Liver (tissue), 9 donors: ENCODE measurements around the gene THEM4. TPM values are rescaled to one million over a fixed set of nuclear protein-coding genes. Genes with fewer than 3 reads are reported as not detected.

Experiments
- DNase-seq: peaks from one replicate; pipeline ENCODE4 v3.0.0-alpha.2; 2017; ENCODE audit warnings: low spot score
- H3K27ac ChIP-seq, 2 donors: one replicate each; pipeline ENCODE4 v1.7.0; 2013; ENCODE audit warnings: inconsistent platforms in 2 of 2, low read length in 2 of 2, control low read depth in 1 of 2, low read depth in 1 of 2, mild to moderate bottlenecking in 1 of 2
- H3K27me3 ChIP-seq, 4 donors: one replicate each; pipeline versions ENCODE4 v1.6.1 to v1.7.0; 2013; ENCODE audit warnings: low read length in 3 of 4, inconsistent platforms in 1 of 4, mild to moderate bottlenecking in 1 of 4, moderate library complexity in 1 of 4; ENCODE audit not compliant: control insufficient read depth in 4 of 4, insufficient read depth in 4 of 4
- H3K36me3 ChIP-seq, 4 donors: one replicate each; pipeline versions ENCODE4 v1.6.1 to v1.7.0; 2013; ENCODE audit warnings: low read length in 3 of 4, mild to moderate bottlenecking in 3 of 4, low read depth in 1 of 4, moderate library complexity in 1 of 4; ENCODE audit not compliant: control insufficient read depth in 4 of 4, insufficient read depth in 3 of 4
- H3K4me1 ChIP-seq, 4 donors: one replicate each; pipeline versions ENCODE4 v1.6.1 to v1.7.0; 2013; ENCODE audit warnings: low read length in 3 of 4, mild to moderate bottlenecking in 3 of 4, moderate library complexity in 1 of 4; ENCODE audit not compliant: control insufficient read depth in 4 of 4, insufficient read depth in 4 of 4
- H3K4me3 ChIP-seq, 3 donors: one replicate each; pipeline versions ENCODE4 v1.6.1 to v1.7.0; 2013; ENCODE audit warnings: low read length in 3 of 3, control low read depth in 1 of 3, low read depth in 1 of 3, mild to moderate bottlenecking in 1 of 3
- H3K9ac ChIP-seq, 2 donors: one replicate each; pipeline ENCODE4 v1.7.0; 2013; ENCODE audit warnings: low read length in 2 of 2, mild to moderate bottlenecking in 2 of 2, moderate library complexity in 2 of 2, control low read depth in 1 of 2, low read depth in 1 of 2
- H3K9me3 ChIP-seq, 4 donors: one replicate each; pipeline versions ENCODE4 v1.6.1 to v1.7.0; 2013; ENCODE audit warnings: low read length in 3 of 4; ENCODE audit not compliant: control insufficient read depth in 4 of 4
- EGR1 ChIP-seq, 2 donors: IDR thresholded peaks; 2 replicates each; pipeline ENCODE4 v1.6.1; 2016 to 2018; ENCODE audit warnings: antibody characterized with exemption in 2 of 2, low read depth in 2 of 2
- FOXA1 ChIP-seq: IDR thresholded peaks from 2 replicates; pipeline ENCODE4 v1.6.1; 2016; ENCODE audit warnings: antibody characterized with exemption
- HNF4G ChIP-seq: IDR thresholded peaks from 2 replicates; pipeline ENCODE4 v1.6.1; 2016; ENCODE audit warnings: antibody characterized with exemption
- JUND ChIP-seq, 2 donors: IDR thresholded peaks; 2 replicates each; pipeline ENCODE4 v1.6.1; 2016; ENCODE audit warnings: antibody characterized with exemption in 2 of 2
- NR2F2 ChIP-seq: IDR thresholded peaks from 2 replicates; pipeline ENCODE4 v1.6.1; 2016; ENCODE audit warnings: antibody characterized with exemption
- RXRA ChIP-seq, 2 donors: IDR thresholded peaks; 2 replicates each; pipeline ENCODE4 v1.6.1; 2017 to 2018; ENCODE audit warnings: antibody characterized with exemption in 2 of 2, mild to moderate bottlenecking in 1 of 2
- SP1 ChIP-seq: IDR thresholded peaks from 2 replicates; pipeline ENCODE4 v1.6.1; 2018; ENCODE audit warnings: antibody characterized with exemption, mild to moderate bottlenecking
- WGBS: extraction: QIAGEN DNeasy Blood & Tissue Kit; methylation state at CpG from one replicate; pipeline ENCODE4 v1.1.7; 2013; 5-methylcytosine and 5-hydroxymethylcytosine counted together
- polyA plus RNA-seq, 2 donors: library from polyadenylated mRNA; stranded (reverse) in 1 of 2; unstranded in 1 of 2; fragments of 200-250 nt in 1 of 2; fragments of >200 nt in 1 of 2; fragmentation: Nextera tagmentation in 1 of 2; extraction: Ambion mirVana in 1 of 2; gene quantifications; one replicate each; pipeline versions ENCODE4 v1.2.1 to v1.2.3, GENCODE V29; 2013 to 2015
- total RNA-seq, 2 donors: library from RNA; depleted of rRNA; stranded (reverse); fragments of >200 nt; gene quantifications; one replicate each; pipeline ENCODE4 v1.2.3, GENCODE V29; 2014
- TF ChIP-seq, protein P1 (sequence below): fragments of 150-350 bp; IDR thresholded peaks from 2 replicates; pipeline ENCODE4 v1.5.1; 2017; ENCODE audit warnings: improper control_type of control experiment, low read depth, low read length; ENCODE audit not compliant: missing input control
- TF ChIP-seq, protein P2 (sequence below): IDR thresholded peaks from 2 replicates; pipeline ENCODE4 v1.6.1; 2016; ENCODE audit warnings: antibody characterized with exemption, mild to moderate bottlenecking
- TF ChIP-seq, protein P3 (sequence below): IDR thresholded peaks from 2 replicates; pipeline ENCODE4 v1.6.1; 2016; ENCODE audit warnings: antibody characterized with exemption
- TF ChIP-seq, protein P4 (sequence below): IDR thresholded peaks from 2 replicates; pipeline ENCODE4 v1.6.1; 2016; ENCODE audit warnings: antibody characterized with exemption
- TF ChIP-seq, protein P5 (sequence below): IDR thresholded peaks from 2 replicates; pipeline ENCODE4 v1.6.1; 2016; ENCODE audit warnings: antibody characterized with exemption
- donor health status: healthy.
- donor health status: healthy.
- donor health status: healthy.
- donor health status: healthy.
- donor health status: healthy.

Gene THEM4
- total and polyA plus RNA-seq, 4 donors: 6.1 to 16.2 (median 9.8) TPM

DNA sequence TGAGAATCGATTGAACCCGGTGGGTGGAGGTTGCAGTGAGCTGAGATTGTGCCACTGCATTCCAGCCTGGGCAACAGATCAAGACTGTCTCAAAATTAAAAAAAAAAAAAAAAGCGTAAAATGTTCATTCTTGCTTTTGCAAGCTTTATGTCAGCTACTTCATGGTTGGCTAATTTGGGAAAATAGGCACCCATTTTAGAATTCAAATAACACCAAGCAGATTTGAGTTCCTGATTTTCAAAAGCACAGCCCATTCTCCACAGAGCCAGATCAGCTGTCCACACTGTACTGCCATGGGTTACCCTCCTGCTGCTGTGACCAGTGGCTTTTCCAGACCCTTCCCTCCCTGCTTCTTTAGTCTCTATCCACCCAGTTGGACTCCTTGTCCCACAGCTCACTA, 60.2 kb downstream of the THEM4 start:
- no peak for DNase-seq
- Histone ChIP-seq H3K9me3 (no peaks in the 10 kb centered on the region), H3K9ac (no peak overlapping the region), H3K4me1 (peaks cover 0 to 4% (median 0%) of the 10 kb centered on the region in 4 donors), H3K36me3 (no peaks in the 10 kb centered on the region), H3K27me3 (no peaks in the 10 kb centered on the region), H3K4me3 (no peak overlapping the region), H3K27ac (no peak overlapping the region)
- TF ChIP-seq, protein P1, sequence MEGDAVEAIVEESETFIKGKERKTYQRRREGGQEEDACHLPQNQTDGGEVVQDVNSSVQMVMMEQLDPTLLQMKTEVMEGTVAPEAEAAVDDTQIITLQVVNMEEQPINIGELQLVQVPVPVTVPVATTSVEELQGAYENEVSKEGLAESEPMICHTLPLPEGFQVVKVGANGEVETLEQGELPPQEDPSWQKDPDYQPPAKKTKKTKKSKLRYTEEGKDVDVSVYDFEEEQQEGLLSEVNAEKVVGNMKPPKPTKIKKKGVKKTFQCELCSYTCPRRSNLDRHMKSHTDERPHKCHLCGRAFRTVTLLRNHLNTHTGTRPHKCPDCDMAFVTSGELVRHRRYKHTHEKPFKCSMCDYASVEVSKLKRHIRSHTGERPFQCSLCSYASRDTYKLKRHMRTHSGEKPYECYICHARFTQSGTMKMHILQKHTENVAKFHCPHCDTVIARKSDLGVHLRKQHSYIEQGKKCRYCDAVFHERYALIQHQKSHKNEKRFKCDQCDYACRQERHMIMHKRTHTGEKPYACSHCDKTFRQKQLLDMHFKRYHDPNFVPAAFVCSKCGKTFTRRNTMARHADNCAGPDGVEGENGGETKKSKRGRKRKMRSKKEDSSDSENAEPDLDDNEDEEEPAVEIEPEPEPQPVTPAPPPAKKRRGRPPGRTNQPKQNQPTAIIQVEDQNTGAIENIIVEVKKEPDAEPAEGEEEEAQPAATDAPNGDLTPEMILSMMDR: no peak
- TF ChIP-seq, protein P2, sequence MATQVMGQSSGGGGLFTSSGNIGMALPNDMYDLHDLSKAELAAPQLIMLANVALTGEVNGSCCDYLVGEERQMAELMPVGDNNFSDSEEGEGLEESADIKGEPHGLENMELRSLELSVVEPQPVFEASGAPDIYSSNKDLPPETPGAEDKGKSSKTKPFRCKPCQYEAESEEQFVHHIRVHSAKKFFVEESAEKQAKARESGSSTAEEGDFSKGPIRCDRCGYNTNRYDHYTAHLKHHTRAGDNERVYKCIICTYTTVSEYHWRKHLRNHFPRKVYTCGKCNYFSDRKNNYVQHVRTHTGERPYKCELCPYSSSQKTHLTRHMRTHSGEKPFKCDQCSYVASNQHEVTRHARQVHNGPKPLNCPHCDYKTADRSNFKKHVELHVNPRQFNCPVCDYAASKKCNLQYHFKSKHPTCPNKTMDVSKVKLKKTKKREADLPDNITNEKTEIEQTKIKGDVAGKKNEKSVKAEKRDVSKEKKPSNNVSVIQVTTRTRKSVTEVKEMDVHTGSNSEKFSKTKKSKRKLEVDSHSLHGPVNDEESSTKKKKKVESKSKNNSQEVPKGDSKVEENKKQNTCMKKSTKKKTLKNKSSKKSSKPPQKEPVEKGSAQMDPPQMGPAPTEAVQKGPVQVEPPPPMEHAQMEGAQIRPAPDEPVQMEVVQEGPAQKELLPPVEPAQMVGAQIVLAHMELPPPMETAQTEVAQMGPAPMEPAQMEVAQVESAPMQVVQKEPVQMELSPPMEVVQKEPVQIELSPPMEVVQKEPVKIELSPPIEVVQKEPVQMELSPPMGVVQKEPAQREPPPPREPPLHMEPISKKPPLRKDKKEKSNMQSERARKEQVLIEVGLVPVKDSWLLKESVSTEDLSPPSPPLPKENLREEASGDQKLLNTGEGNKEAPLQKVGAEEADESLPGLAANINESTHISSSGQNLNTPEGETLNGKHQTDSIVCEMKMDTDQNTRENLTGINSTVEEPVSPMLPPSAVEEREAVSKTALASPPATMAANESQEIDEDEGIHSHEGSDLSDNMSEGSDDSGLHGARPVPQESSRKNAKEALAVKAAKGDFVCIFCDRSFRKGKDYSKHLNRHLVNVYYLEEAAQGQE: no peak
- TF ChIP-seq EGR1 (IDR thresholded peaks at IDR 0.05; ENCODE audit: low read depth in 2 of 2) (no peak), RXRA (IDR thresholded peaks at IDR 0.05) (no peak), NR2F2 (no peak), JUND (IDR thresholded peaks at IDR 0.05) (no peak), FOXA1 (no peak)
- TF ChIP-seq, protein P3, sequence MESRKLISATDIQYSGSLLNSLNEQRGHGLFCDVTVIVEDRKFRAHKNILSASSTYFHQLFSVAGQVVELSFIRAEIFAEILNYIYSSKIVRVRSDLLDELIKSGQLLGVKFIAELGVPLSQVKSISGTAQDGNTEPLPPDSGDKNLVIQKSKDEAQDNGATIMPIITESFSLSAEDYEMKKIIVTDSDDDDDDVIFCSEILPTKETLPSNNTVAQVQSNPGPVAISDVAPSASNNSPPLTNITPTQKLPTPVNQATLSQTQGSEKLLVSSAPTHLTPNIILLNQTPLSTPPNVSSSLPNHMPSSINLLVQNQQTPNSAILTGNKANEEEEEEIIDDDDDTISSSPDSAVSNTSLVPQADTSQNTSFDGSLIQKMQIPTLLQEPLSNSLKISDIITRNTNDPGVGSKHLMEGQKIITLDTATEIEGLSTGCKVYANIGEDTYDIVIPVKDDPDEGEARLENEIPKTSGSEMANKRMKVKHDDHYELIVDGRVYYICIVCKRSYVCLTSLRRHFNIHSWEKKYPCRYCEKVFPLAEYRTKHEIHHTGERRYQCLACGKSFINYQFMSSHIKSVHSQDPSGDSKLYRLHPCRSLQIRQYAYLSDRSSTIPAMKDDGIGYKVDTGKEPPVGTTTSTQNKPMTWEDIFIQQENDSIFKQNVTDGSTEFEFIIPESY: no peak
- TF ChIP-seq, protein P4, sequence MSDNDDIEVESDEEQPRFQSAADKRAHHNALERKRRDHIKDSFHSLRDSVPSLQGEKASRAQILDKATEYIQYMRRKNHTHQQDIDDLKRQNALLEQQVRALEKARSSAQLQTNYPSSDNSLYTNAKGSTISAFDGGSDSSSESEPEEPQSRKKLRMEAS: no peak
- 86% methylated on average over 3 of the region's 3 CpGs for WGBS

DNA sequence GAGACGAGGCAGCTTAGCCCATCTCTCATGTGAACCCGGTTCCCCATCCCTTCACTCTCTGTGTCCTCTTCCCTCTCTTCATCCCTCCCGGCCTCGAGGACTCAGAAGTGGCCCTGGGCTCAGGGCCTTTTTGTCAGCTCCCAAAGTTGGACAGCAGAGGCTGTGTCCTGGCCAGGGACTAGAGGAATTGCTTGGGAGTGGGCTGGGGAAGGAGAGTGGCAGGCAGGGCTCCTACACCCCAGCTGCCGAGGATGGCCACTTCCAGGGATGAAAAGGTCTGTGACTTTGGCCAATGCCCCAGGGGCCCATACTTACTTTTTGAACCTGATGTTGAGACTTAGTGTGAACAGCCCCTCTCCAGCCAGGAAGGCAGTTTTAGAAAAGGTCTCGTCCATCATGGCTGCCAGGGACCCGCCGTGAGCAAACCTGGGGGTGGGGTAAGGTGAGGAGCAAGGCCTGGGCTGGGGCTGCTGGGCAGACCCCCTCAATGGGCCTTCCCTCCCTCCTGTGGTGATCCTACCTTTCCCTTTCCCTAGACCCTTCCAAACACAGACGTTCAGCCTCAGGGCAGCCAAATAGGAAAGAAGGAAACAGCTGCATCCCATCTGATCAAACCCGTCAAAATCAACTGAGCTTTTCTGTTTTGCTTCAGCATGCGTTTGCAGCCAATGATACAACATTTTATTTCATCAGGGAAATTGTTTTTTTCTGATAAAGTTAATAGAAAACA, 61.3 kb downstream of the THEM4 start:
- Histone ChIP-seq H3K27me3 (no peaks in the 10 kb centered on the region), H3K9me3 (no peaks in the 10 kb centered on the region), H3K9ac (no peak overlapping the region), H3K36me3 (no peaks in the 10 kb centered on the region), H3K4me3 (no peak overlapping the region), H3K4me1 (peaks cover 0 to 4% (median 0%) of the 10 kb centered on the region in 4 donors), H3K27ac (no peak overlapping the region)
- 78% methylated on average over 11 of the region's 11 CpGs for WGBS
- TF ChIP-seq SP1: no peak
- TF ChIP-seq, protein P5, sequence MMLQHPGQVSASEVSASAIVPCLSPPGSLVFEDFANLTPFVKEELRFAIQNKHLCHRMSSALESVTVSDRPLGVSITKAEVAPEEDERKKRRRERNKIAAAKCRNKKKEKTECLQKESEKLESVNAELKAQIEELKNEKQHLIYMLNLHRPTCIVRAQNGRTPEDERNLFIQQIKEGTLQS: no peak
- TF ChIP-seq NR2F2: peak; percentile 26
- TF ChIP-seq HNF4G: no peak
- DNase-seq: no peak
